ENCODE data around the gene MORN2.
"Not testable (repeated sequence)": the region's sequence is repeated elsewhere in the genome, so short reads cannot be mapped to it uniquely, and the experiment has no call there.

The MORN2 gene

DNA sequence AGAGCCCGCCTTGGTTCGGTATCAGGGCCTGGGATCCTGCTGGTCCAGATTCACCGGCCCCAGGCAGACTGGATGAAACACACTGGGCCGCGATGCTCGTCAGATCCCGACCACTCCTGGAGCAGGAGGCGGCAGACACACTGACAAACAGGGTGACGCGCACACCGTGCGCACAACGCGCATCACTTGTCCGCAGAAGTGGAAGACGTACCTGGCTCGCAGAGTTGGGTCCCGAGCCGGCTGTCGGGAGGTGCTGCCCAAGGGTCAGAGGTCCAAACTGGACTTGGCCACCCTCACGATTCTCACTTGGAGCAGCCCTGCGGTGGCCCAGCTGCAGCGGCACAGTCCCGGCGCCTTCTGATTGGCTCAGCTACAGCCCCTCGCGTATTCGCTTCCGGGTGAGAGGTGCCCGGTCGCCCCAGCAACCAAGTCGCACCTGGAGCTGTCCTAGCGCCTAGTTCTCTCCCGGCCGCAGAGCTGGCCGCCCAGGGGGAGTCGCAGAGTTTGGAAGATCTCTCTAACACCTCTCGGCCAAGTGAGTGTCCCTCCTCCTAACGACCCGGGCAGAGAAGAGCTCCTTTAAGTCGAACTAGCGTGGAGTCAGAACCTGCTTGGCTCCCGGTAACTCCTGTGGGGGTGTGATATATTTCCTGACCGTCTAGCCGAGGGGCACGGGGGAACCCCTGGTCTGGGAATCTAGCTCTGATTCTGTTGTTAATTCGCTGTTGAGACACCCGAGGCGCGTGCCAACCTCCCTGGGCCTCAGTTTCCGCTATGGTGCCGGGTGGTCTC lies at the start of gene MORN2, which contains the start of gene DHX57:
TSS of gene MORN2 (plus strand) at position 401 of the 792 bp plus-strand sequence.
TSS of gene DHX57 (minus strand) at position 359 of the 792 bp plus-strand sequence. CDS start 7,529 bp downstream, outside the sequence.
- peak; percentile 85 for DNase-seq
- no peaks in the 10 kb centered on the region for H3K27me3 ChIP-seq (ENCODE audit: insufficient read depth, low read length, poor library complexity)
- H4K20me1 ChIP-seq (ENCODE audit: insufficient read depth, low read length), result no peaks in the 10 kb centered on the region
- H3K36me3 ChIP-seq (ENCODE audit: insufficient read depth, low read length), result no peaks in the 10 kb centered on the region
- peaks cover 18% of the 10 kb centered on the region for H3K4me1 ChIP-seq (ENCODE audit: insufficient read depth, low read length)
- H3K27ac ChIP-seq (ENCODE audit: low read length), result peak within 1 kb of the TSS; percentile 41
- H3K4me2 ChIP-seq (ENCODE audit: insufficient read depth, low read length), result peak within 1 kb of the TSS; percentile 93
- peak within 1 kb of the TSS; percentile 55 to 81 for H3K4me3 ChIP-seq (ENCODE audit: low read depth in 1 of 2, low read length in 2 of 2)
- TF ChIP-seq EZH2 (IDR thresholded peaks at IDR 0.05; ENCODE audit: borderline replicate concordance, low read depth, low read length, severe bottlenecking), result no peak
- TF ChIP-seq, protein P1, sequence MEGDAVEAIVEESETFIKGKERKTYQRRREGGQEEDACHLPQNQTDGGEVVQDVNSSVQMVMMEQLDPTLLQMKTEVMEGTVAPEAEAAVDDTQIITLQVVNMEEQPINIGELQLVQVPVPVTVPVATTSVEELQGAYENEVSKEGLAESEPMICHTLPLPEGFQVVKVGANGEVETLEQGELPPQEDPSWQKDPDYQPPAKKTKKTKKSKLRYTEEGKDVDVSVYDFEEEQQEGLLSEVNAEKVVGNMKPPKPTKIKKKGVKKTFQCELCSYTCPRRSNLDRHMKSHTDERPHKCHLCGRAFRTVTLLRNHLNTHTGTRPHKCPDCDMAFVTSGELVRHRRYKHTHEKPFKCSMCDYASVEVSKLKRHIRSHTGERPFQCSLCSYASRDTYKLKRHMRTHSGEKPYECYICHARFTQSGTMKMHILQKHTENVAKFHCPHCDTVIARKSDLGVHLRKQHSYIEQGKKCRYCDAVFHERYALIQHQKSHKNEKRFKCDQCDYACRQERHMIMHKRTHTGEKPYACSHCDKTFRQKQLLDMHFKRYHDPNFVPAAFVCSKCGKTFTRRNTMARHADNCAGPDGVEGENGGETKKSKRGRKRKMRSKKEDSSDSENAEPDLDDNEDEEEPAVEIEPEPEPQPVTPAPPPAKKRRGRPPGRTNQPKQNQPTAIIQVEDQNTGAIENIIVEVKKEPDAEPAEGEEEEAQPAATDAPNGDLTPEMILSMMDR (IDR thresholded peaks at IDR 0.05; ENCODE audit: borderline replicate concordance, extremely low read depth, low read length, poor library complexity, severe bottlenecking), result no peak
- H2AFZ ChIP-seq (ENCODE audit: low read depth, low read length), result peak within 1 kb of the TSS; percentile 90
- peak; percentile 99 for ATAC-seq (ENCODE audit: insufficient read depth, low read depth)
- no peaks in the 10 kb centered on the region for H3K9me3 ChIP-seq (ENCODE audit: insufficient read depth, low read length, severe bottlenecking)
- H3K79me2 ChIP-seq (ENCODE audit: insufficient read depth, low read length), result peaks cover 8% of the 10 kb centered on the region
- H3K9ac ChIP-seq (ENCODE audit: low read depth, low read length), result peak within 1 kb of the TSS; percentile 55

DNA sequence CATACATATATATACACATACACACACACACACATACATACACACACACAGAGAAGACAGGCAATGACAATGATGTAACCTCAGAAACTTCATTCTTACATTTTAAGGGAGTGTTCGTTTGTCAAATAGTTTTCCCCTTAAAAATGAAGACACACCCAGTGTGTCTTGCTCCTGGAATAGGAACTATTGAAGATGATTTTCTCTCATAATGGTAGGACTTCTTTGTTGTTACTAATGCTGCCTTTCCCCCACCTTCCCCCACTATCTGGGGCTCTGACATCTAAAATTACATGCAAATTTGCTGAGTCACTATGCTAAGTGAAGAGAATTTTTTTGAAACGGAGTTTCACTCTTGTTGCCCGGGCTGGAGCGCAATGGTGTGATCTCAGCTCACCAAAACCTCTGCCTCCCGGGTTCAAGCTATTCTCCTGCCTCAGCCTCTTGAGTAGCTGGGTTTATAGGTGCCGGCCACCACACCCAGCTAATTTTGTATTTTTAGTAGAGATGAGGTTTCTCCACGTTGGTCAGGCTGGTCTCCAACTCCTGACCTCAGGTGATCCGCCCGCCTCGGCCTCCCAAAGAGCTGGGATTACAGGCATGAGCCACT lies 48.1 kb upstream of the MORN2 start:
- not testable (repeated sequence) for H3K4me1 ChIP-seq (ENCODE audit: insufficient read depth, low read length); H3K27me3 ChIP-seq (ENCODE audit: insufficient read depth, low read length, poor library complexity); H3K9ac ChIP-seq (ENCODE audit: low read depth, low read length); ATAC-seq (ENCODE audit: insufficient read depth, low read depth); H3K79me2 ChIP-seq (ENCODE audit: insufficient read depth, low read length); H3K4me3 ChIP-seq (ENCODE audit: low read depth in 1 of 2, low read length in 2 of 2); H3K9me3 ChIP-seq (ENCODE audit: insufficient read depth, low read length, severe bottlenecking); DNase-seq; H4K20me1 ChIP-seq (ENCODE audit: insufficient read depth, low read length); H3K27ac ChIP-seq (ENCODE audit: low read length); H3K4me2 ChIP-seq (ENCODE audit: insufficient read depth, low read length); H2AFZ ChIP-seq (ENCODE audit: low read depth, low read length)
- H3K36me3 ChIP-seq (ENCODE audit: insufficient read depth, low read length), result peaks cover 37% of the 10 kb centered on the region

DNA sequence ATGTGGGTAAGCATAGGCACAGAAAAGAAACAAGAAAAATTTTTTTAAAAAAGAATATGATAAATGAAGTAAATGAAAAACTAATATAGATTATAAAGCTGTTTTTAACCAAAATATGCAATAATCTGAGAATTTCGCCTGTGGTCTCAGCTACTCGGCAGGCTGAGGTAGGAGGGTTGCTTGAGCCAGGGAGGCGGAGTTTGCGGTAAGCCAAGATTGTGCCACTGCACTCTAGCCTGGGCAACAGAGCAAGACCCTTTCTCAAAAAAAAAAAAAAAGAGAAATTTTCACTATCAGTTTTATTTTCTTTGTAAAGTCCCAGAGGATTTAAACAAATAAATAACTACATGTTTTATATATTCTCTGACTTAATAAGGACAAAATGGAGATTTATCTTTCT lies 47.3 kb upstream of the MORN2 start:
- Histone ChIP-seq H3K4me2 (ENCODE audit: insufficient read depth, low read length) (no peak overlapping the region), H3K9me3 (ENCODE audit: insufficient read depth, low read length, severe bottlenecking) (no peaks in the 10 kb centered on the region), H3K27ac (ENCODE audit: low read length) (no peak overlapping the region), H4K20me1 (ENCODE audit: insufficient read depth, low read length) (no peaks in the 10 kb centered on the region), H2AFZ (ENCODE audit: low read depth, low read length) (no peak overlapping the region), H3K27me3 (ENCODE audit: insufficient read depth, low read length, poor library complexity) (no peaks in the 10 kb centered on the region), H3K4me3 (ENCODE audit: low read depth in 1 of 2, low read length in 2 of 2) (no peak overlapping the region), H3K79me2 (ENCODE audit: insufficient read depth, low read length) (no peaks in the 10 kb centered on the region), H3K9ac (ENCODE audit: low read depth, low read length) (no peak overlapping the region), H3K4me1 (ENCODE audit: insufficient read depth, low read length) (no peaks in the 10 kb centered on the region), H3K36me3 (ENCODE audit: insufficient read depth, low read length) (peaks cover 36% of the 10 kb centered on the region)
- ATAC-seq (ENCODE audit: insufficient read depth, low read depth), result no peak
- DNase-seq, result no peak
- no peak for TF ChIP-seq EZH2 (IDR thresholded peaks at IDR 0.05; ENCODE audit: borderline replicate concordance, low read depth, low read length, severe bottlenecking)
- TF ChIP-seq, protein P1 (IDR thresholded peaks at IDR 0.05; ENCODE audit: borderline replicate concordance, extremely low read depth, low read length, poor library complexity, severe bottlenecking), result no peak

DNA sequence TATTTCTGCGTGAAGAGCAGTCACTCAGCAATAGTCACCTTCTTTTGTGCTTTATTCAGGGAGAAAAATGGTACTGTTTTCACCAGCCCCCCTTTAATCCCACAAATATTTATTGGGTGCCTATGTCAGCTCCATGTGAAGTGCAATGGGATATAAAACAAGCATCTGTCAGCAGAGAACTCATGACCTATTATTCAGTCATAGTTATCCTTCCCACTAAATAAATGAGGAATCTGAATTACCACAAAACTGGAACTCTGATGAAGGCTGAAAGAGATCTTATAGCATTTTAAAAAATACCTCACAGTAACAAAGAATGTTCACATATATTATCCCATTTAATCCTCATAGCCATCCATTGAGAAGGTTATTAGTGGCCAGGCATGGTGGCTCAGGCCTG lies 45.8 kb upstream of the MORN2 start:
- TF ChIP-seq EZH2 (IDR thresholded peaks at IDR 0.05; ENCODE audit: borderline replicate concordance, low read depth, low read length, severe bottlenecking), result no peak
- TF ChIP-seq, protein P1 (IDR thresholded peaks at IDR 0.05; ENCODE audit: borderline replicate concordance, extremely low read depth, low read length, poor library complexity, severe bottlenecking), result no peak
- Histone ChIP-seq H3K4me3 (ENCODE audit: low read depth in 1 of 2, low read length in 2 of 2) (no peak overlapping the region), H3K27ac (ENCODE audit: low read length) (no peak overlapping the region), H4K20me1 (ENCODE audit: insufficient read depth, low read length) (no peaks in the 10 kb centered on the region), H2AFZ (ENCODE audit: low read depth, low read length) (no peak overlapping the region), H3K9me3 (ENCODE audit: insufficient read depth, low read length, severe bottlenecking) (no peaks in the 10 kb centered on the region), H3K4me2 (ENCODE audit: insufficient read depth, low read length) (no peak overlapping the region), H3K27me3 (ENCODE audit: insufficient read depth, low read length, poor library complexity) (no peaks in the 10 kb centered on the region), H3K4me1 (ENCODE audit: insufficient read depth, low read length) (no peaks in the 10 kb centered on the region), H3K79me2 (ENCODE audit: insufficient read depth, low read length) (no peaks in the 10 kb centered on the region), H3K9ac (ENCODE audit: low read depth, low read length) (no peak overlapping the region), H3K36me3 (ENCODE audit: insufficient read depth, low read length) (peaks cover 35% of the 10 kb centered on the region; the same call in 1 of the 2 replicates)
- ATAC-seq (ENCODE audit: insufficient read depth, low read depth) (no peak), DNase-seq (no peak)
